NOMO-1 treated with dmso at 0.1 percent for 144 hours (cell line): ENCODE results near the gene GATA5.
A peak's percentile ranks its signal among the peaks of the same experiment; 100 is the strongest.
"Not testable (repeated sequence)": the region's sequence is repeated elsewhere in the genome, so short reads cannot be mapped to it uniquely, and the experiment has no call there.

Experiments used
- DNase-seq: peaks from one replicate; lab custom pipeline; 2025; ENCODE audit not compliant: unreplicated experiment; lab: John Stamatoyannopoulos, UW

The GATA5 gene

GRCh38 chr20:62505337-62506045 lies 29.7 kb upstream of the GATA5 start:
- no peak for DNase-seq

- DNase-seq: no peak
Measured at GRCh38 chr20:62504323-62504722, 28.5 kb upstream of the GATA5 start.

GRCh38 chr20:62503401-62504178 lies 27.8 kb upstream of the GATA5 start:
- no peak for DNase-seq

- DNase-seq: no peak
Measured at GRCh38 chr20:62502496-62503095, 26.8 kb upstream of the GATA5 start.

GRCh38 chr20:62501801-62502495 lies 26.2 kb upstream of the GATA5 start:
- peak; percentile 22 for DNase-seq

GRCh38 chr20:62500237-62500864 lies 24.6 kb upstream of the GATA5 start:
- peak; percentile 30 for DNase-seq

GRCh38 chr20:62499758-62500236 lies 24.0 kb upstream of the GATA5 start:
- DNase-seq: no peak

- no peak for DNase-seq
Measured at GRCh38 chr20:62498874-62499273, 23.1 kb upstream of the GATA5 start.

- DNase-seq: no peak
Measured at GRCh38 chr20:62496568-62497218, 20.9 kb upstream of the GATA5 start.

- no peak for DNase-seq
Measured at GRCh38 chr20:62495749-62496567, 20.2 kb upstream of the GATA5 start.

- DNase-seq: no peak
Measured at GRCh38 chr20:62494980-62495748, 19.4 kb upstream of the GATA5 start.

GRCh38 chr20:62494537-62494936 lies 18.7 kb upstream of the GATA5 start:
- DNase-seq: peak; percentile 56

- no peak for DNase-seq
Measured at GRCh38 chr20:62493886-62494285, 18.1 kb upstream of the GATA5 start.

- DNase-seq: no peak
Measured at GRCh38 chr20:62493253-62493885, 17.6 kb upstream of the GATA5 start.

- DNase-seq: no peak
Measured at GRCh38 chr20:62492711-62493110, 16.9 kb upstream of the GATA5 start.

GRCh38 chr20:62490783-62491182 lies 15.0 kb upstream of the GATA5 start:
- not testable (repeated sequence) for DNase-seq

- no peak for DNase-seq
Measured at GRCh38 chr20:62489932-62490263, 14.1 kb upstream of the GATA5 start.

GRCh38 chr20:62489186-62489931 lies 13.6 kb upstream of the GATA5 start:
- DNase-seq: no peak
